BJ (cell line): ENCODE results near the gene TMEM222. TPM values are rescaled to one million over a fixed set of nuclear protein-coding genes. Genes with fewer than 3 reads are reported as not detected.
"Not testable (repeated sequence)": the region's sequence is repeated elsewhere in the genome, so short reads cannot be mapped to it uniquely, and the experiment has no call there.

ENCODE experiments used
- CTCF ChIA-PET: fragments of 350-600 bp; formaldehyde crosslinking; extraction: SDS; loops from one replicate; lab custom pipeline; 2021; ENCODE audit warnings: antibody characterized with exemption, inconsistent platforms; lab: Yijun Ruan, JAX
- POLR2A ChIA-PET: fragments of 300-600 bp; sonication (Branson Sonifier 250); formaldehyde crosslinking; extraction: SDS; loops from one replicate; lab custom pipeline; 2021; ENCODE audit warnings: antibody characterized with exemption; lab: Charles Lee
- DNase-seq: peaks from one replicate; pipeline ENCODE4 v3.0.0-alpha.2; 2011; ENCODE audit warnings: low read depth
- H3K27me3 ChIP-seq: 2 replicates; pipeline ENCODE4 v1.6.0; 2011; ENCODE audit warnings: low read length; ENCODE audit not compliant: control insufficient read depth, insufficient read depth
- H3K36me3 ChIP-seq: 2 replicates; pipeline ENCODE4 v1.5.1; 2011; ENCODE audit warnings: low read length; ENCODE audit not compliant: control insufficient read depth, insufficient read depth
- H3K4me3 ChIP-seq: 2 replicates; pipeline ENCODE4 v1.5.1; 2011; ENCODE audit warnings: low read depth, mild to moderate bottlenecking, control low read depth, low read length
- polyA plus RNA-seq: library from polyadenylated mRNA; depleted of rRNA; stranded (reverse); fragments of >200 nt; gene quantifications from 2 replicates; pipeline ENCODE4 v1.2.3, GENCODE V29; 2011
- TF ChIP-seq, protein P1 (sequence below): IDR thresholded peaks from 2 replicates; pipeline ENCODE4 v1.5.1; 2011; ENCODE audit warnings: low read depth, mild to moderate bottlenecking, control low read depth, inconsistent platforms, low read length, moderate library complexity; ENCODE audit not compliant: insufficient read depth

The TMEM222 gene
- polyA plus RNA-seq, 1 experiment = 76.2 TPM

- ChIA-PET CTCF (interaction anchor here (0.8 to 8.7 kb wide), 4 partner anchors 14 to 82 kb away, joined by 4 to 170 read pairs (median 12); no protein-coding TSS in a partner anchor), POLR2A (no interaction called here)
- Histone ChIP-seq H3K27me3 (peaks cover 6% of the 10 kb centered on the region), H3K4me3 (no peak overlapping the region), H3K36me3 (no peaks in the 10 kb centered on the region)
- DNase-seq = no peak
- TF ChIP-seq, protein P1, sequence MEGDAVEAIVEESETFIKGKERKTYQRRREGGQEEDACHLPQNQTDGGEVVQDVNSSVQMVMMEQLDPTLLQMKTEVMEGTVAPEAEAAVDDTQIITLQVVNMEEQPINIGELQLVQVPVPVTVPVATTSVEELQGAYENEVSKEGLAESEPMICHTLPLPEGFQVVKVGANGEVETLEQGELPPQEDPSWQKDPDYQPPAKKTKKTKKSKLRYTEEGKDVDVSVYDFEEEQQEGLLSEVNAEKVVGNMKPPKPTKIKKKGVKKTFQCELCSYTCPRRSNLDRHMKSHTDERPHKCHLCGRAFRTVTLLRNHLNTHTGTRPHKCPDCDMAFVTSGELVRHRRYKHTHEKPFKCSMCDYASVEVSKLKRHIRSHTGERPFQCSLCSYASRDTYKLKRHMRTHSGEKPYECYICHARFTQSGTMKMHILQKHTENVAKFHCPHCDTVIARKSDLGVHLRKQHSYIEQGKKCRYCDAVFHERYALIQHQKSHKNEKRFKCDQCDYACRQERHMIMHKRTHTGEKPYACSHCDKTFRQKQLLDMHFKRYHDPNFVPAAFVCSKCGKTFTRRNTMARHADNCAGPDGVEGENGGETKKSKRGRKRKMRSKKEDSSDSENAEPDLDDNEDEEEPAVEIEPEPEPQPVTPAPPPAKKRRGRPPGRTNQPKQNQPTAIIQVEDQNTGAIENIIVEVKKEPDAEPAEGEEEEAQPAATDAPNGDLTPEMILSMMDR = no peak
Measured at GRCh38 chr1:27380766-27381733, 59.1 kb downstream of the TMEM222 start.

- Histone ChIP-seq H3K36me3 (no peaks in the 10 kb centered on the region), H3K4me3 (no peak overlapping the region), H3K27me3 (peaks cover 9% of the 10 kb centered on the region)
- TF ChIP-seq, protein P1 = no peak
- ChIA-PET POLR2A (no interaction called here), CTCF (interaction anchor here (1.5 to 8.7 kb wide), 6 partner anchors 13 to 83 kb away, joined by 8 to 170 read pairs (median 11); partner anchors contain the start of gene MAP3K6)
- no peak for DNase-seq
Measured at GRCh38 chr1:27381969-27382762, 60.2 kb downstream of the TMEM222 start.

GRCh38 chr1:27383039-27383605 lies 61.2 kb downstream of the TMEM222 start, which contains the start of gene CD164L2:
CD164L2 (minus strand) TSS chr1:27383333; CDS start chr1:27383239, 94 bp downstream.
- H3K36me3 ChIP-seq = no peaks in the 10 kb centered on the region
- no peak within 1 kb of the TSS for H3K4me3 ChIP-seq
- TF ChIP-seq, protein P1 = no peak
- H3K27me3 ChIP-seq = peaks cover 9% of the 10 kb centered on the region
- no peak for DNase-seq
- CTCF ChIA-PET = interaction anchor here (1.5 to 8.7 kb wide), 6 partner anchors 12 to 84 kb away, joined by 8 to 170 read pairs (median 11); partner anchors contain the start of gene MAP3K6
- POLR2A ChIA-PET = no interaction called here

DNA sequence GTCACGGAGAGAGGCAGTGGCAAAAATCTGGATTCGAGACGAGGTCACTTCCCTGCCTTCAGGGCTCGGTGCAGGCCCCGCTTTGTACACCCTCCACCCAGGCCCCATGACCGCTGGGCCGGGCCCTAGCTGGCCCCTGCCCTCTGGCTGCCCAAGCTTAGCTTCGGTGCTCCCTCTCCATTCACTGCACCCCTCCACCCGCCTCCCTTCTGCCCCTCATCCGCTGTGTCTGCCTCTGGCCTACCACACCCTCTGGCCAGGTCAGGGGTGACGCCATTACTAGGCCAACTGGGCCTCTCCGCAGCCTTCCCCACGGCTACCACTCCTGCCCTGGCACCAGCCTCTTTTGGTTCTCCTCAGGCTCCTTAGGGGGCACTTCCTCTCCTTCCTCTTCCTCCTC lies 61.7 kb downstream of the TMEM222 start:
- no peak for DNase-seq
- Histone ChIP-seq H3K36me3 (no peaks in the 10 kb centered on the region), H3K4me3 (no peak overlapping the region), H3K27me3 (peaks cover 9% of the 10 kb centered on the region)
- ChIA-PET POLR2A (no interaction called here), CTCF (interaction anchor here (1.5 to 8.7 kb wide), 6 partner anchors 17 to 225 kb away, joined by 4 to 170 read pairs (median 8); partner anchors contain the start of gene MAP3K6)
- TF ChIP-seq, protein P1 = no peak

DNA sequence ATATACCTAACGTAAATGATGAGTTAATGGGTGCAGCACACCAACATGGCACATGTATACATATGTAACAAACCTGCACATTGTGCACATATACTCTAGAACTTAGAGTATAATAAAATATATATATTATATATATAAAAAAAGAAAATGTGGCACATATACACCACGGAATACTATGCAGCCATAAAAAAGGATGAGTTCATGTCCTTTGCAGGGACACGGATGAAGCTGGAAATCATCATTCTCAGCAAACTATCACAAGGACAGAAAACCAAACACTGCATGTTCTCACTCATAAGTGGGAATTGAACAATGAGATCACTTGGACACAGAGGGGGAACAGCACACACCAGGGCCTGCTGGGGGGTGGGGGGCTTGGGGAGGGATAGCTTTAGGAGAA lies 62.8 kb downstream of the TMEM222 start:
- H3K4me3 ChIP-seq, H3K36me3 ChIP-seq, H3K27me3 ChIP-seq, POLR2A ChIA-PET, DNase-seq: not testable (repeated sequence)
- CTCF ChIA-PET = interaction anchor here (1.5 to 8.7 kb wide), 6 partner anchors 16 to 223 kb away, joined by 4 to 170 read pairs (median 8); partner anchors contain the start of gene MAP3K6
